Spleen (tissue), 11 donors: Measurements from ENCODE around the gene PPTC7. TPM values are rescaled to one million over a fixed set of nuclear protein-coding genes. Genes with fewer than 3 reads are reported as not detected.
A peak's percentile ranks its signal among the peaks of the same experiment; 100 is the strongest.

ENCODE experiments used
- DNase-seq: peaks from one replicate; pipeline ENCODE4 v3.0.0-alpha.2; 2020
- H3K27ac ChIP-seq, 8 donors: fragments of 200-600 bp; sonication (generic) in 7 of 8; 1 replicate in 4 of 8; 2 replicates in 4 of 8; pipeline versions ENCODE4 v1.5.0 to v1.8.0; 2016 to 2021; ENCODE audit warnings: inconsistent platforms in 4 of 8, mild to moderate bottlenecking in 4 of 8, moderate library complexity in 1 of 8
- H3K27me3 ChIP-seq, 7 donors: fragments of 200-600 bp; sonication (generic) in 6 of 7; replicated peaks in 1 of 7; 1 replicate in 4 of 7; 2 replicates in 3 of 7; pipeline versions ENCODE4 v1.5.0 to v1.8.0; 2016 to 2021; ENCODE audit warnings: inconsistent platforms in 3 of 7, mild to moderate bottlenecking in 1 of 7
- H3K36me3 ChIP-seq, 6 donors: fragments of 200-600 bp; sonication (generic) in 5 of 6; 1 replicate in 4 of 6; 2 replicates in 2 of 6; pipeline versions ENCODE4 v1.5.0 to v1.8.0; 2016 to 2021; ENCODE audit warnings: inconsistent platforms in 2 of 6
- H3K4me1 ChIP-seq, 6 donors: fragments of 200-600 bp; sonication (generic) in 5 of 6; 1 replicate in 3 of 6; 2 replicates in 3 of 6; pipeline versions ENCODE4 v1.5.0 to v1.8.0; 2016 to 2021; ENCODE audit warnings: inconsistent platforms in 3 of 6
- H3K4me3 ChIP-seq, 8 donors: fragments of 200-600 bp; sonication (generic) in 7 of 8; 1 replicate in 4 of 8; 2 replicates in 4 of 8; pipeline versions ENCODE4 v1.5.0 to v1.8.0; 2016 to 2021; ENCODE audit warnings: inconsistent platforms in 4 of 8, mild to moderate bottlenecking in 4 of 8, moderate library complexity in 2 of 8
- H3K9me3 ChIP-seq, 8 donors: fragments of 200-600 bp; sonication (generic) in 7 of 8; 1 replicate in 4 of 8; 2 replicates in 4 of 8; pipeline versions ENCODE4 v1.5.0 to v1.8.0; 2016 to 2021; ENCODE audit warnings: inconsistent platforms in 4 of 8
- CTCF ChIP-seq, 11 experiments: fragments of 200-600 bp in 7 of 11; fragments of 450-650 bp in 4 of 11; sonication (generic) in 4 of 11; IDR thresholded peaks in 8 of 11; conservative IDR thresholded peaks in 3 of 11; 1 replicate in 7 of 11; 2 replicates in 4 of 11; pipeline versions ENCODE4 v1.4.0 to v1.8.0; 2016 to 2021; ENCODE audit warnings: antibody characterized with exemption in 11 of 11, inconsistent platforms in 4 of 11, mild to moderate bottlenecking in 1 of 11
- POLR2A ChIP-seq, 3 donors: fragments of 450-650 bp; IDR thresholded peaks; one replicate each; pipeline ENCODE4 v1.5.1; 2017; ENCODE audit warnings: antibody characterized with exemption in 3 of 3, mild to moderate bottlenecking in 1 of 3
- POLR2AphosphoS5 ChIP-seq, 3 donors: sonication (generic); formaldehyde crosslinking; IDR thresholded peaks; one replicate each; pipeline ENCODE4 v1.5.1; 2017; ENCODE audit warnings: antibody characterized with exemption in 3 of 3
- WGBS, 5 donors: extraction: QIAGEN DNeasy Blood & Tissue Kit in 3 of 5; methylation state at CpG; one replicate each; pipeline versions ENCODE4 v1.1.5 to v1.1.7; 2013 to 2018; 5-methylcytosine and 5-hydroxymethylcytosine counted together
- intact Hi-C: fragments of 100-400 bp; cut with DNase I; formaldehyde crosslinking; loops from one replicate; pipeline ENCODE4 v1.15.0; 2023; ENCODE audit warnings: low total_unique reads
- polyA plus RNA-seq, 3 donors: library from polyadenylated mRNA; stranded (reverse); fragments of 200-250 nt; gene quantifications; one replicate each; pipeline ENCODE4 v1.2.1, GENCODE V29; 2013
- total RNA-seq, 7 donors: library from RNA; depleted of rRNA in 3 of 7; stranded (reverse); fragments of >200 nt in 3 of 7; fragmentation: NEBNext Ultra II Directional in 4 of 7; extraction: Animal tissue kit (Norgen Biotek cat#: 25700) in 4 of 7; gene quantifications; one replicate each; pipeline versions ENCODE4 v1.1.0 to v1.2.1, GENCODE V29; 2016 to 2021
- donor health status: healthy with polysubstance abuse.
- donor health status: DM: no; HTN: no; CAD: no; lungs with moderate emphysema.
- donor health status: DM: no; HTN: no; CAD: no.
- donor health status: Bipolar disorder and iron deficiency.
- donor health status: healthy.
- donor health status: DM: no; HTN: no; CAD: no.
- donor health status: DM: yes; HTN: yes; CAD: no.

PPTC7 gene
- total and polyA plus RNA-seq, 10 donors, result 7.5 to 27.3 (median 23.5) TPM

GRCh38 chr12:110585231-110585799 lies 2.2 kb upstream of the PPTC7 start:
- H3K4me3 ChIP-seq, result peak overlapping the region in 1 of 8 donors; percentile 26
- no peak for DNase-seq
- peak overlapping the region in 7 of 8 donors; percentile 2 to 95 (median 70) for H3K27ac ChIP-seq
- H3K36me3 ChIP-seq, result no peaks in the 10 kb centered on the region
- WGBS, 5 donors, result 13 to 23% (median 16%) methylated on average over 7 of the region's 7 CpGs
- TF ChIP-seq POLR2A (IDR thresholded peaks at IDR 0.05), result no peak
- TF ChIP-seq POLR2AphosphoS5 (IDR thresholded peaks at IDR 0.05), result peak in 1 of 3 donors; percentile 41
- no peak for TF ChIP-seq CTCF (IDR thresholded peaks at IDR 0.05 in 8 of 11, conservative IDR thresholded peaks at IDR 0.05 in 3 of 11)
- H3K27me3 ChIP-seq, result no peaks in the 10 kb centered on the region
- H3K4me1 ChIP-seq, result peaks cover 35 to 77% (median 53%) of the 10 kb centered on the region in 6 donors
- H3K9me3 ChIP-seq, result no peaks in the 10 kb centered on the region
- intact Hi-C loops, result no loop called here

GRCh38 chr12:110582276-110583136 lies 612 bp downstream of the PPTC7 start:
- 0 to 3% (median 0%) methylated on average over 17 to 104 of the region's 104 CpGs for WGBS, 5 donors
- Histone ChIP-seq H3K9me3 (no peaks in the 10 kb centered on the region), H3K36me3 (no peaks in the 10 kb centered on the region), H3K4me3 (peak overlapping the region; percentile 84 to 98 (median 88)), H3K4me1 (peaks cover 55 to 81% (median 73%) of the 10 kb centered on the region in 6 donors), H3K27me3 (no peaks in the 10 kb centered on the region), H3K27ac (peak overlapping the region; percentile 55 to 96 (median 92))
- peak; percentile 95 for DNase-seq
- TF ChIP-seq POLR2A (IDR thresholded peaks at IDR 0.05) (no peak), POLR2AphosphoS5 (IDR thresholded peaks at IDR 0.05) (peak; percentile 52 to 77 (median 72))
- intact Hi-C loops, result loop anchor here (2.0 kb wide), 1 partner anchor 26 kb away; no protein-coding TSS in a partner anchor

GRCh38 chr12:110581931-110582275 lies 1.2 kb downstream of the PPTC7 start:
- Histone ChIP-seq H3K27me3 (no peaks in the 10 kb centered on the region), H3K4me1 (peaks cover 60 to 87% (median 79%) of the 10 kb centered on the region in 6 donors), H3K4me3 (peak overlapping the region; percentile 84 to 98 (median 88)), H3K27ac (peak overlapping the region; percentile 55 to 96 (median 92)), H3K36me3 (no peaks in the 10 kb centered on the region), H3K9me3 (no peaks in the 10 kb centered on the region)
- WGBS, 5 donors, result 0 to 3% (median 1%) methylated on average over 4 to 8 of the region's 8 CpGs
- DNase-seq, result no peak
- no peak for TF ChIP-seq POLR2AphosphoS5 (IDR thresholded peaks at IDR 0.05)
- no peak for TF ChIP-seq POLR2A (IDR thresholded peaks at IDR 0.05)
- no peak for TF ChIP-seq CTCF (IDR thresholded peaks at IDR 0.05 in 8 of 11, conservative IDR thresholded peaks at IDR 0.05 in 3 of 11)
- intact Hi-C loops, result loop anchor here (2.0 kb wide), 1 partner anchor 25 kb away; no protein-coding TSS in a partner anchor

- no peaks in the 10 kb centered on the region for H3K36me3 ChIP-seq
- TF ChIP-seq CTCF (IDR thresholded peaks at IDR 0.05 in 8 of 11, conservative IDR thresholded peaks at IDR 0.05 in 3 of 11), result no peak
- TF ChIP-seq POLR2AphosphoS5 (IDR thresholded peaks at IDR 0.05), result no peak
- TF ChIP-seq POLR2A (IDR thresholded peaks at IDR 0.05), result no peak
- DNase-seq, result no peak
- H3K4me1 ChIP-seq, result peaks cover 52 to 93% (median 86%) of the 10 kb centered on the region in 6 donors
- H3K27ac ChIP-seq, result peak overlapping the region in 4 of 8 donors; percentile 60 to 82 (median 77)
- H3K4me3 ChIP-seq, result peak overlapping the region in 1 of 8 donors; percentile 31
- intact Hi-C loops, result no loop called here
- H3K9me3 ChIP-seq, result no peaks in the 10 kb centered on the region
- H3K27me3 ChIP-seq, result no peaks in the 10 kb centered on the region
- 78 to 91% (median 84%) methylated on average over 18 of the region's 18 CpGs for WGBS, 5 donors
Observed at GRCh38 chr12:110579535-110580253, 3.4 kb downstream of the PPTC7 start.
